LNCaP clone FGC (cell line): ENCODE measurements around the gene GAN.

Experiments
- DNase-seq: peaks from one replicate; pipeline ENCODE4 v3.0.0-alpha.2; 2011; ENCODE audit warnings: low read depth
- H3K4me3 ChIP-seq: 2 replicates; pipeline ENCODE4 v1.5.1; 2011; ENCODE audit warnings: mild to moderate bottlenecking, low read depth, low read length, control low read depth
- TF ChIP-seq, protein P1 (sequence below): IDR thresholded peaks from 2 replicates; pipeline ENCODE4 v1.5.1; 2012; ENCODE audit warnings: mild to moderate bottlenecking; ENCODE audit not compliant: control insufficient read depth, insufficient read depth; ENCODE audit errors: extremely low read depth

GAN gene

DNA sequence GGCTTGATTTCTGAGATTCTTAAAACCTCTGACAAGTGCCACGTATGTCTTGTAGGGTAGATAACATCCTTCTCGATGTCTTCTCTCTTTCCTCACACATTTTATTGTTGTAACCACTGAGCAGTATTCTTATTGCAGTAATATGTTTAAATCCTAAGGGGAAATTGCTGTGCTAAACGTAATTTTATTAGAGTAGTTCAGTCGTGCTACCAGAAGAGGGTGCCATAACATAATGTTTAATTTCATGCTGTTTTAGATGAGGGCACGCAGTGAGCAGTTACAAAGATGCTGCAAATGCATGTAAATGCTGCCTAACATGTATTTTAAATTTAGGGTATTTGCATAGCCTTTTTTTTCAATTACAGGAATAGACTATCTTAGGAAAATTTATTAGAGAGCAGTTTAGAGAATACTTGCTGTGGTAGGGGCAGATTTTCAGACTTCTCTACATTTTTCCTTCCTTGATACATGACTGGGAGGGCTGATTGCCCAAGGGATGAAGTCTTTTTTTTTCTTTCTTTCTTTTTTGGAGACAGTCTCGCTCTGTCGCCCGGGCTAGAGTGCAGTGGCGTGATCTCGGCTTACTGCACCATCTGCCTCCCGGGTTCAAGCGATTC lies 51.7 kb downstream of the GAN start:
- TF ChIP-seq, protein P1, sequence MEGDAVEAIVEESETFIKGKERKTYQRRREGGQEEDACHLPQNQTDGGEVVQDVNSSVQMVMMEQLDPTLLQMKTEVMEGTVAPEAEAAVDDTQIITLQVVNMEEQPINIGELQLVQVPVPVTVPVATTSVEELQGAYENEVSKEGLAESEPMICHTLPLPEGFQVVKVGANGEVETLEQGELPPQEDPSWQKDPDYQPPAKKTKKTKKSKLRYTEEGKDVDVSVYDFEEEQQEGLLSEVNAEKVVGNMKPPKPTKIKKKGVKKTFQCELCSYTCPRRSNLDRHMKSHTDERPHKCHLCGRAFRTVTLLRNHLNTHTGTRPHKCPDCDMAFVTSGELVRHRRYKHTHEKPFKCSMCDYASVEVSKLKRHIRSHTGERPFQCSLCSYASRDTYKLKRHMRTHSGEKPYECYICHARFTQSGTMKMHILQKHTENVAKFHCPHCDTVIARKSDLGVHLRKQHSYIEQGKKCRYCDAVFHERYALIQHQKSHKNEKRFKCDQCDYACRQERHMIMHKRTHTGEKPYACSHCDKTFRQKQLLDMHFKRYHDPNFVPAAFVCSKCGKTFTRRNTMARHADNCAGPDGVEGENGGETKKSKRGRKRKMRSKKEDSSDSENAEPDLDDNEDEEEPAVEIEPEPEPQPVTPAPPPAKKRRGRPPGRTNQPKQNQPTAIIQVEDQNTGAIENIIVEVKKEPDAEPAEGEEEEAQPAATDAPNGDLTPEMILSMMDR, result peak; percentile 66
- peak; percentile 23 for DNase-seq
- H3K4me3 ChIP-seq, result no peak overlapping the region

DNA sequence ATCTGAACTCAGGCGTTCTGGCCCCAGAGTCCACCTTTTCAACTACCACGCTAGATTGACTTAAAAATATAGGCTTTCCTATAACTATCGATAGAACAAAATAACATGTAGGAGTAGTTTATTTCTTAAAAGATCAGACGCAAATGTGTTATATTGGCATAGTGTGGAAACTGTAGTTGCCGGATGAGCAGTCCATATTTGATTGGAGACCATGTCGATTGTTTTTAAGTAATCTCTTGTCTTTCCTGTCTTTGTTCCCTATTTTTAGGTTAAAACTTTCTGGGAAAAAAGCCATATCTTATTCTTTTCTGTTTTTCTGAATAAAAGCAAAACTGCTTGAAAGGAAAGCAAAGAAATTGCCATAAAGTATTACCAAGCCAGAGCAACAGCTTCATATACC lies 53.1 kb downstream of the GAN start:
- no peak overlapping the region for H3K4me3 ChIP-seq
- no peak for DNase-seq
- TF ChIP-seq, protein P1, result no peak

DNA sequence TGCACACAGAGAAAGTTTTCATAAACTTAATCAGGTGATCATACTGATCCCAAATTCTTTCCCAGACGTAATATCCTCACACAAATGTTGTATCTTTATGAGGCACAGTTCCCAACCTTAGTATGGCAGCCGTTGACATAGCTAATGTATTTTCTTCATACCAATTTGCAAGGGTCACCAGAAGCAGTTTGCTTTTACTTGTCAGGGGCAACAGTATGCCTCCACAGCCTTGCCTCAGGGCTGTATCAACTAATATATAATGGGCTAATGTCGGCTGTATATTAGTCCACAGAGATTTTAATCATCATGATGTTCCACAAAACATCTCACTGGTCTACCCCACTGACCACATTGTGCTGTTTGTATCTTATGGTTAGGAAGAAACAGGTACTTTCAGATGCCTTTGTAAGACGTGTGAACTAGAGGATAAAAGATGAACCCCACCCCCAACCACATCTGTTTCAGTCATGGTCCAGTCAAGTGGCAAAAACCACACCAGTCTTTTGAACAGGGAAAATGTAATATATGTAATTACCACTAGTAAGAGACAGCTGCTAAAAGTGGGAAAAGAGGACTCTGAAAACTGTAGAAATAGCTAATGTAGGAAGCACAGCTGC lies 55.2 kb downstream of the GAN start:
- DNase-seq, result no peak
- TF ChIP-seq, protein P1, result no peak
- H3K4me3 ChIP-seq, result no peak overlapping the region

GRCh38 chr16:81371106-81371505 lies 56.3 kb downstream of the GAN start:
- no peak overlapping the region for H3K4me3 ChIP-seq
- TF ChIP-seq, protein P1, result no peak
- DNase-seq, result no peak

DNA sequence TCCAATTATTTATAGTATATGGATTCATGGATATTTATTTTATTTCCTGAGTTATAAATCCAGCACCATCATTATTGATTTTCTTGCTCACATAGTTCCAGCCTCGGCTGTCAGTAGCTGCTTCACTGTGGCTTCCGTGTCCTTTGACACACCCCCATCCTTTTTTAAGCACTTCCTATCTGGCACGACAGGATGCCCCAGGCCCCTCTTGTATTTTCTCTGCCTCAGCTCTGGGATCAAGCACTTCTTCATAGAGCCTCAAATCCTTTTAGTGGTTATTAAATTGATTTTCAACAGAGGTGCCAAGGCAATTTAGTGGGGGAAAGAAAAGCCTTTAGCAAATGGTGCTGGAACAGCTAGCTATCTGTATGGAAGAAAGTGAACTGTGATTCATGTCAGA lies 59.8 kb downstream of the GAN start:
- TF ChIP-seq, protein P1, result no peak
- no peak for DNase-seq
- no peak overlapping the region for H3K4me3 ChIP-seq

GRCh38 chr16:81376880-81377279 lies 62.1 kb downstream of the GAN start:
- no peak overlapping the region for H3K4me3 ChIP-seq
- DNase-seq, result no peak
- TF ChIP-seq, protein P1, result no peak

- TF ChIP-seq, protein P1, result no peak
- H3K4me3 ChIP-seq, result no peak overlapping the region
- DNase-seq, result no peak
Observed at GRCh38 chr16:81378049-81378448, 63.3 kb downstream of the GAN start.
